ENCODE measurements around the gene EHD3. TPM values are rescaled to one million over a fixed set of nuclear protein-coding genes. Genes with fewer than 3 reads are reported as not detected.
A peak's percentile ranks its signal among the peaks of the same experiment; 100 is the strongest.

The EHD3 gene
- total and polyA plus RNA-seq, 2 of the 4 experiments (the other 2 are of a cell fraction) = 29.1 to 39.8 TPM

DNA sequence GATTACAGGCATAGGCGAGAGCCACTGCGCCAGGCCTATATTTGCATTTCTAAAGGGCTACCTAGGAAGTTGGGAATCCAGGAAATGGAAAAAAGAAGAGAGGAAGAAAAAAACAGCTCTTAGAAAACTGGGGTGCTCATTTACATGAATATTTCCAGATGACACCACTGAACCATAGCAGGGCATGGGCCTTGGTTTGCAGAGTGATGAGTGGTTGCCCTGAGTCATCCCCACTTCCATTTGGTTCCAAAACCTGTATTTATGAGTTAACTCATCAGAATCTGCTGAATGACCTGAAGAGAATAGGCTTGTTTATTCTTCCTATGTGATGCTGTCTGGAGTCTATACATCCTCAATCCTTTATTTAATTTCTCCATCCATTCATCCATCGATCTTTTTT lies 36.2 kb downstream of the EHD3 start:
- DNase-seq (peak; percentile 76), ATAC-seq (ENCODE audit: low read depth) (peak; percentile 43; the same call in 1 of the 2 replicates)
- ChIA-PET CTCF (no interaction called here), POLR2A (ENCODE audit: unreplicated experiment) (interaction anchor here (0.5 kb wide), 1 partner anchor 16 kb away, joined by 5 read pairs; no protein-coding TSS in a partner anchor)
- H3K4me1 ChIP-seq (ENCODE audit: control insufficient read depth, insufficient read depth, low read length) = peaks cover 23% of the 10 kb centered on the region
- no peak overlapping the region for H3K18ac ChIP-seq (ENCODE audit: low read depth, low read length)
- H3K9me3 ChIP-seq (ENCODE audit: control insufficient read depth, insufficient read depth, low read length) = no peaks in the 10 kb centered on the region
- in situ Hi-C loops (cut with MboI; ENCODE audit: low sequenced_read_pairs) = no loop called here
- H2BK5ac ChIP-seq (ENCODE audit: low read depth, low read length, poor library complexity, severe bottlenecking) = no peak overlapping the region
- no TSS peak for BruUV-seq (replicated peaks)
- no peak overlapping the region for H3K4me3 ChIP-seq (ENCODE audit: insufficient read depth, low read depth, low read length)
- no peak overlapping the region for H3K14ac ChIP-seq (replicated peaks; ENCODE audit: low read depth, low read length)
- no peak overlapping the region for H3K4ac ChIP-seq (ENCODE audit: low read depth, low read length)
- H3K23ac ChIP-seq (ENCODE audit: low read depth, low read length) = no peak overlapping the region
- no peak overlapping the region for H2AFZ ChIP-seq (replicated peaks; ENCODE audit: low read length, poor library complexity)
- dilution Hi-C loops (cut with HindIII; ENCODE audit: low sequenced_read_pairs, unreplicated experiment) = no loop called here
- H4K20me1 ChIP-seq (ENCODE audit: insufficient read depth, low read length) = peaks cover 3% of the 10 kb centered on the region; the same call in 1 of the 2 replicates
- WGBS, 2 experiments (ENCODE audit: extremely low coverage in 2 of 2, insufficient read length in 1 of 2) = no CpG with 5 or more reads among the region's 3 CpGs
- intact Hi-C loops (cut with micrococcal nuclease) = no loop called here
- H4K91ac ChIP-seq (ENCODE audit: insufficient read depth, low read depth, low read length) = no peak overlapping the region
- H3K27me3 ChIP-seq (ENCODE audit: control insufficient read depth, insufficient read depth, low read length) = 0 out of 2 replicates have a peak, but pooled peaks cover 2% of the 10 kb centered on the region
- no peaks in the 10 kb centered on the region; a peak in 1 of 4 replicates for H3K79me1 ChIP-seq (ENCODE audit: low read depth in 1 of 2, low read length in 2 of 2)
- peaks cover 11% of the 10 kb centered on the region for H3K36me3 ChIP-seq (ENCODE audit: control insufficient read depth, insufficient read depth, low read length)
- no peak overlapping the region for H2BK120ac ChIP-seq (ENCODE audit: low read depth, low read length)
- no peak overlapping the region for H2AK5ac ChIP-seq (ENCODE audit: low read depth, low read length)
- no peak overlapping the region for H3K4me2 ChIP-seq (ENCODE audit: low read depth, low read length)
- H4K5ac ChIP-seq (ENCODE audit: low read depth, low read length) = no peak overlapping the region
- no peak overlapping the region for H2BK20ac ChIP-seq (ENCODE audit: low read depth, low read length)
- TF ChIP-seq RFX5 (IDR thresholded peaks at IDR 0.05; ENCODE audit: low read depth, low read length) = no peak
- no peak for TF ChIP-seq CEBPB (IDR thresholded peaks at IDR 0.05; ENCODE audit: low read depth, low read length)
- TF ChIP-seq, protein P1, sequence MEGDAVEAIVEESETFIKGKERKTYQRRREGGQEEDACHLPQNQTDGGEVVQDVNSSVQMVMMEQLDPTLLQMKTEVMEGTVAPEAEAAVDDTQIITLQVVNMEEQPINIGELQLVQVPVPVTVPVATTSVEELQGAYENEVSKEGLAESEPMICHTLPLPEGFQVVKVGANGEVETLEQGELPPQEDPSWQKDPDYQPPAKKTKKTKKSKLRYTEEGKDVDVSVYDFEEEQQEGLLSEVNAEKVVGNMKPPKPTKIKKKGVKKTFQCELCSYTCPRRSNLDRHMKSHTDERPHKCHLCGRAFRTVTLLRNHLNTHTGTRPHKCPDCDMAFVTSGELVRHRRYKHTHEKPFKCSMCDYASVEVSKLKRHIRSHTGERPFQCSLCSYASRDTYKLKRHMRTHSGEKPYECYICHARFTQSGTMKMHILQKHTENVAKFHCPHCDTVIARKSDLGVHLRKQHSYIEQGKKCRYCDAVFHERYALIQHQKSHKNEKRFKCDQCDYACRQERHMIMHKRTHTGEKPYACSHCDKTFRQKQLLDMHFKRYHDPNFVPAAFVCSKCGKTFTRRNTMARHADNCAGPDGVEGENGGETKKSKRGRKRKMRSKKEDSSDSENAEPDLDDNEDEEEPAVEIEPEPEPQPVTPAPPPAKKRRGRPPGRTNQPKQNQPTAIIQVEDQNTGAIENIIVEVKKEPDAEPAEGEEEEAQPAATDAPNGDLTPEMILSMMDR (conservative IDR thresholded peaks at IDR 0.05; ENCODE audit: low read depth, low read length) = no peak
- no peak for TF ChIP-seq MAZ (IDR thresholded peaks at IDR 0.05; ENCODE audit: borderline replicate concordance, low read depth, low read length)
- no peak for TF ChIP-seq MAFK (IDR thresholded peaks at IDR 0.05; ENCODE audit: low read depth, low read length)
- TF ChIP-seq RCOR1 (IDR thresholded peaks at IDR 0.05; ENCODE audit: insufficient replicate concordance, low read length) = no peak
- no peak for TF ChIP-seq NFE2L2 (IDR thresholded peaks at IDR 0.05; ENCODE audit: low read depth, low read length)
- no peak for TF ChIP-seq MXI1 (IDR thresholded peaks at IDR 0.05; ENCODE audit: borderline replicate concordance, low read depth, low read length)
- TF ChIP-seq, protein P2, sequence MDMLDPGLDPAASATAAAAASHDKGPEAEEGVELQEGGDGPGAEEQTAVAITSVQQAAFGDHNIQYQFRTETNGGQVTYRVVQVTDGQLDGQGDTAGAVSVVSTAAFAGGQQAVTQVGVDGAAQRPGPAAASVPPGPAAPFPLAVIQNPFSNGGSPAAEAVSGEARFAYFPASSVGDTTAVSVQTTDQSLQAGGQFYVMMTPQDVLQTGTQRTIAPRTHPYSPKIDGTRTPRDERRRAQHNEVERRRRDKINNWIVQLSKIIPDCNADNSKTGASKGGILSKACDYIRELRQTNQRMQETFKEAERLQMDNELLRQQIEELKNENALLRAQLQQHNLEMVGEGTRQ (IDR thresholded peaks at IDR 0.05; ENCODE audit: low read depth, low read length) = no peak
- TF ChIP-seq FOS (IDR thresholded peaks at IDR 0.05; ENCODE audit: low read depth, low read length) = no peak
- TF ChIP-seq, protein P3, sequence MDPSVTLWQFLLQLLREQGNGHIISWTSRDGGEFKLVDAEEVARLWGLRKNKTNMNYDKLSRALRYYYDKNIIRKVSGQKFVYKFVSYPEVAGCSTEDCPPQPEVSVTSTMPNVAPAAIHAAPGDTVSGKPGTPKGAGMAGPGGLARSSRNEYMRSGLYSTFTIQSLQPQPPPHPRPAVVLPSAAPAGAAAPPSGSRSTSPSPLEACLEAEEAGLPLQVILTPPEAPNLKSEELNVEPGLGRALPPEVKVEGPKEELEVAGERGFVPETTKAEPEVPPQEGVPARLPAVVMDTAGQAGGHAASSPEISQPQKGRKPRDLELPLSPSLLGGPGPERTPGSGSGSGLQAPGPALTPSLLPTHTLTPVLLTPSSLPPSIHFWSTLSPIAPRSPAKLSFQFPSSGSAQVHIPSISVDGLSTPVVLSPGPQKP (IDR thresholded peaks at IDR 0.05; ENCODE audit: borderline replicate concordance, low read depth, low read length) = no peak
- TF ChIP-seq SMC3 (IDR thresholded peaks at IDR 0.05; ENCODE audit: low read depth, low read length) = no peak
- TF ChIP-seq BHLHE40 (IDR thresholded peaks at IDR 0.05; ENCODE audit: low read depth, low read length) = no peak
- no peak for TF ChIP-seq CHD1 (IDR thresholded peaks at IDR 0.05; ENCODE audit: low read depth, low read length)
- TF ChIP-seq POLR2A (IDR thresholded peaks at IDR 0.05; ENCODE audit: low read depth, low read length) = no peak
- TF ChIP-seq RAD21 (IDR thresholded peaks at IDR 0.05; ENCODE audit: low read length) = no peak
- H3K9ac ChIP-seq (ENCODE audit: low read depth, low read length) = no peak overlapping the region
- H3K27ac ChIP-seq (ENCODE audit: insufficient read depth, low read length) = no peak overlapping the region
- no peak overlapping the region for H3K56ac ChIP-seq (ENCODE audit: extremely low read depth, insufficient read depth, low read length)
- H2BK15ac ChIP-seq (ENCODE audit: low read depth, low read length) = no peak overlapping the region
- H2AK9ac ChIP-seq (replicated peaks; ENCODE audit: low read depth, low read length, poor library complexity) = no peak overlapping the region
- H3K9me1 ChIP-seq (ENCODE audit: insufficient read depth, low read length) = peaks cover 22% of the 10 kb centered on the region; the same call in 1 of the 2 replicates
- H4K8ac ChIP-seq (ENCODE audit: low read depth in 2 of 2, low read length in 2 of 2) = no peak overlapping the region
